ENCODE measurements around the gene ASTN2. TPM values are rescaled to one million over a fixed set of nuclear protein-coding genes. Genes with fewer than 3 reads are reported as not detected.

ASTN2 gene
- total RNA-seq, 5 donors from 2014 or later (not counting 1 experiment from before 2014, with no cell fraction given): 3.7 to 4.8 (median 4.4) TPM

GRCh38 chr9:116416421-116416820 lies 998.4 kb downstream of the ASTN2 start:
- no peak for ATAC-seq (replicated peaks in 1 of 4)
- CTCF ChIA-PET: interaction anchor here in 1 of 2 donors (0.5 to 0.6 kb wide), 2 partner anchors 47 to 522 kb away, joined by 3 read pairs; no protein-coding TSS in a partner anchor
- H3K27ac Mint-ChIP-seq: no peak overlapping the region

GRCh38 chr9:116414374-116414773 lies 1000.5 kb downstream of the ASTN2 start:
- H3K36me3 ChIP-seq (ENCODE audit: control insufficient read depth in 2 of 2, extremely low read depth in 1 of 2, insufficient read depth in 1 of 2, low read length in 1 of 2): no peaks in the 10 kb centered on the region
- DNase-seq: no peak
- H3K36me3 Mint-ChIP-seq: peaks cover 27% of the 10 kb centered on the region

More at GRCh38 chr9:116416421-116416820, 998.4 kb downstream of the ASTN2 start:
- H3K36me3 Mint-ChIP-seq: peaks cover 41% of the 10 kb centered on the region
- Histone ChIP-seq H3K4me3 (ENCODE audit: control insufficient read depth in 1 of 2, extremely low read depth in 1 of 2, low read length in 1 of 2) (no peak overlapping the region), H3K27ac (ENCODE audit: low read length) (no peak overlapping the region), H3K27me3 (replicated peaks in 1 of 2; ENCODE audit: control insufficient read depth in 2 of 2, extremely low read depth in 1 of 2, insufficient read depth in 2 of 2, low read length in 1 of 2) (no peaks in the 10 kb centered on the region), H3K36me3 (ENCODE audit: control insufficient read depth in 2 of 2, extremely low read depth in 1 of 2, insufficient read depth in 1 of 2, low read length in 1 of 2) (no peaks in the 10 kb centered on the region), H3K4me1 (ENCODE audit: control insufficient read depth in 1 of 2, extremely low read depth in 1 of 2, insufficient read depth in 2 of 2, low read length in 2 of 2) (no peaks in the 10 kb centered on the region), H3K9me3 (no peaks in the 10 kb centered on the region)
- WGBS (ENCODE audit: insufficient coverage): no CpG with 5 or more reads among the region's 1 CpG
- H3K27me3 Mint-ChIP-seq: no peaks in the 10 kb centered on the region
- POLR2A ChIA-PET: no interaction called here
- no peak overlapping the region for H3K4me3 Mint-ChIP-seq
- H3K4me1 Mint-ChIP-seq: no peaks in the 10 kb centered on the region
- no peak for DNase-seq
- H3K9me3 Mint-ChIP-seq: no peaks in the 10 kb centered on the region

GRCh38 chr9:116411506-116411905 lies 1003.4 kb downstream of the ASTN2 start:
- no peaks in the 10 kb centered on the region for H3K27me3 ChIP-seq (replicated peaks in 1 of 2; ENCODE audit: control insufficient read depth in 2 of 2, extremely low read depth in 1 of 2, insufficient read depth in 2 of 2, low read length in 1 of 2)
- DNase-seq (no peak), ATAC-seq (replicated peaks in 1 of 4) (no peak)
- no peak overlapping the region for H3K4me3 ChIP-seq (ENCODE audit: control insufficient read depth in 1 of 2, extremely low read depth in 1 of 2, low read length in 1 of 2)
- no peaks in the 10 kb centered on the region for H3K4me1 ChIP-seq (ENCODE audit: control insufficient read depth in 1 of 2, extremely low read depth in 1 of 2, insufficient read depth in 2 of 2, low read length in 2 of 2)
- Mint-ChIP-seq H3K4me3 (no peak overlapping the region), H3K36me3 (peaks cover 23% of the 10 kb centered on the region), H3K27me3 (no peaks in the 10 kb centered on the region), H3K9me3 (no peaks in the 10 kb centered on the region), H3K27ac (no peak overlapping the region), H3K4me1 (no peaks in the 10 kb centered on the region)
- no peaks in the 10 kb centered on the region for H3K9me3 ChIP-seq
- H3K27ac ChIP-seq (ENCODE audit: low read length): no peak overlapping the region
- POLR2A ChIA-PET: no interaction called here
- H3K36me3 ChIP-seq (ENCODE audit: control insufficient read depth in 2 of 2, extremely low read depth in 1 of 2, insufficient read depth in 1 of 2, low read length in 1 of 2): no peaks in the 10 kb centered on the region
- 100% methylated on average over 1 of the region's 1 CpG for WGBS (ENCODE audit: insufficient coverage)
- CTCF ChIA-PET: no interaction called here

More at GRCh38 chr9:116414374-116414773, 1000.5 kb downstream of the ASTN2 start:
- POLR2A ChIA-PET: no interaction called here
- Mint-ChIP-seq H3K9me3 (no peaks in the 10 kb centered on the region), H3K27me3 (no peaks in the 10 kb centered on the region), H3K4me3 (no peak overlapping the region), H3K27ac (no peak overlapping the region), H3K4me1 (no peaks in the 10 kb centered on the region)
- H3K4me3 ChIP-seq (ENCODE audit: control insufficient read depth in 1 of 2, extremely low read depth in 1 of 2, low read length in 1 of 2): no peak overlapping the region
- H3K27me3 ChIP-seq (replicated peaks in 1 of 2; ENCODE audit: control insufficient read depth in 2 of 2, extremely low read depth in 1 of 2, insufficient read depth in 2 of 2, low read length in 1 of 2): no peaks in the 10 kb centered on the region
- no peaks in the 10 kb centered on the region for H3K9me3 ChIP-seq
- H3K27ac ChIP-seq (ENCODE audit: low read length): no peak overlapping the region
- no peaks in the 10 kb centered on the region for H3K4me1 ChIP-seq (ENCODE audit: control insufficient read depth in 1 of 2, extremely low read depth in 1 of 2, insufficient read depth in 2 of 2, low read length in 2 of 2)
- CTCF ChIA-PET: no interaction called here
- ATAC-seq (replicated peaks in 1 of 4): no peak
- 71% methylated on average over 1 of the region's 2 CpGs for WGBS (ENCODE audit: insufficient coverage)

GRCh38 chr9:116409638-116410037 lies 1005.2 kb downstream of the ASTN2 start:
- Mint-ChIP-seq H3K9me3 (no peaks in the 10 kb centered on the region), H3K27ac (no peak overlapping the region), H3K4me3 (no peak overlapping the region), H3K36me3 (peaks cover 15% of the 10 kb centered on the region), H3K4me1 (no peaks in the 10 kb centered on the region), H3K27me3 (no peaks in the 10 kb centered on the region)
- H3K4me3 ChIP-seq (ENCODE audit: control insufficient read depth in 1 of 2, extremely low read depth in 1 of 2, low read length in 1 of 2): no peak overlapping the region
- DNase-seq (no peak), ATAC-seq (replicated peaks in 1 of 4) (no peak)
- no peaks in the 10 kb centered on the region for H3K36me3 ChIP-seq (ENCODE audit: control insufficient read depth in 2 of 2, extremely low read depth in 1 of 2, insufficient read depth in 1 of 2, low read length in 1 of 2)
- ChIA-PET CTCF (no interaction called here), POLR2A (no interaction called here)
- no peaks in the 10 kb centered on the region for H3K4me1 ChIP-seq (ENCODE audit: control insufficient read depth in 1 of 2, extremely low read depth in 1 of 2, insufficient read depth in 2 of 2, low read length in 2 of 2)
- no peaks in the 10 kb centered on the region for H3K27me3 ChIP-seq (replicated peaks in 1 of 2; ENCODE audit: control insufficient read depth in 2 of 2, extremely low read depth in 1 of 2, insufficient read depth in 2 of 2, low read length in 1 of 2)
- 74% methylated on average over 4 of the region's 6 CpGs for WGBS (ENCODE audit: insufficient coverage)
- H3K27ac ChIP-seq (ENCODE audit: low read length): no peak overlapping the region
- no peaks in the 10 kb centered on the region for H3K9me3 ChIP-seq

GRCh38 chr9:116409129-116409528 lies 1005.7 kb downstream of the ASTN2 start:
- DNase-seq (no peak), ATAC-seq (replicated peaks in 1 of 4) (no peak)
- Mint-ChIP-seq H3K4me1 (no peaks in the 10 kb centered on the region), H3K36me3 (peaks cover 15% of the 10 kb centered on the region), H3K9me3 (no peaks in the 10 kb centered on the region), H3K4me3 (no peak overlapping the region), H3K27me3 (no peaks in the 10 kb centered on the region), H3K27ac (no peak overlapping the region)
- WGBS (ENCODE audit: insufficient coverage): 85% methylated on average over 2 of the region's 2 CpGs
- no peak overlapping the region for H3K27ac ChIP-seq (ENCODE audit: low read length)
- H3K36me3 ChIP-seq (ENCODE audit: control insufficient read depth in 2 of 2, extremely low read depth in 1 of 2, insufficient read depth in 1 of 2, low read length in 1 of 2): no peaks in the 10 kb centered on the region
- no peaks in the 10 kb centered on the region for H3K27me3 ChIP-seq (replicated peaks in 1 of 2; ENCODE audit: control insufficient read depth in 2 of 2, extremely low read depth in 1 of 2, insufficient read depth in 2 of 2, low read length in 1 of 2)
- H3K4me1 ChIP-seq (ENCODE audit: control insufficient read depth in 1 of 2, extremely low read depth in 1 of 2, insufficient read depth in 2 of 2, low read length in 2 of 2): no peaks in the 10 kb centered on the region
- no peaks in the 10 kb centered on the region for H3K9me3 ChIP-seq
- POLR2A ChIA-PET: no interaction called here
- CTCF ChIA-PET: no interaction called here
- H3K4me3 ChIP-seq (ENCODE audit: control insufficient read depth in 1 of 2, extremely low read depth in 1 of 2, low read length in 1 of 2): no peak overlapping the region

- H3K9me3 Mint-ChIP-seq: no peaks in the 10 kb centered on the region
- Histone ChIP-seq H3K36me3 (ENCODE audit: control insufficient read depth in 2 of 2, extremely low read depth in 1 of 2, insufficient read depth in 1 of 2, low read length in 1 of 2) (no peaks in the 10 kb centered on the region), H3K27me3 (replicated peaks in 1 of 2; ENCODE audit: control insufficient read depth in 2 of 2, extremely low read depth in 1 of 2, insufficient read depth in 2 of 2, low read length in 1 of 2) (no peaks in the 10 kb centered on the region), H3K4me1 (ENCODE audit: control insufficient read depth in 1 of 2, extremely low read depth in 1 of 2, insufficient read depth in 2 of 2, low read length in 2 of 2) (no peaks in the 10 kb centered on the region), H3K4me3 (ENCODE audit: control insufficient read depth in 1 of 2, extremely low read depth in 1 of 2, low read length in 1 of 2) (no peak overlapping the region), H3K27ac (ENCODE audit: low read length) (no peak overlapping the region), H3K9me3 (no peaks in the 10 kb centered on the region)
- H3K4me1 Mint-ChIP-seq: no peaks in the 10 kb centered on the region
- no peak overlapping the region for H3K4me3 Mint-ChIP-seq
- no peaks in the 10 kb centered on the region for H3K27me3 Mint-ChIP-seq
- CTCF ChIA-PET: no interaction called here
- WGBS (ENCODE audit: insufficient coverage): no CpG with 5 or more reads among the region's 2 CpGs
- no peak for ATAC-seq (replicated peaks in 1 of 4)
- no peak for DNase-seq
- POLR2A ChIA-PET: no interaction called here
- H3K36me3 Mint-ChIP-seq: peaks cover 15% of the 10 kb centered on the region
- H3K27ac Mint-ChIP-seq: no peak overlapping the region
Observed at GRCh38 chr9:116406469-116406868, 1008.4 kb downstream of the ASTN2 start.

GRCh38 chr9:116405321-116405720 lies 1009.5 kb downstream of the ASTN2 start:
- H3K27ac Mint-ChIP-seq: no peak overlapping the region
- no peak for DNase-seq
- Histone ChIP-seq H3K4me1 (ENCODE audit: control insufficient read depth in 1 of 2, extremely low read depth in 1 of 2, insufficient read depth in 2 of 2, low read length in 2 of 2) (no peaks in the 10 kb centered on the region), H3K27me3 (replicated peaks in 1 of 2; ENCODE audit: control insufficient read depth in 2 of 2, extremely low read depth in 1 of 2, insufficient read depth in 2 of 2, low read length in 1 of 2) (no peaks in the 10 kb centered on the region), H3K4me3 (ENCODE audit: control insufficient read depth in 1 of 2, extremely low read depth in 1 of 2, low read length in 1 of 2) (no peak overlapping the region), H3K9me3 (no peaks in the 10 kb centered on the region), H3K36me3 (ENCODE audit: control insufficient read depth in 2 of 2, extremely low read depth in 1 of 2, insufficient read depth in 1 of 2, low read length in 1 of 2) (no peaks in the 10 kb centered on the region), H3K27ac (ENCODE audit: low read length) (no peak overlapping the region)
- H3K4me3 Mint-ChIP-seq: no peak overlapping the region
- H3K27me3 Mint-ChIP-seq: no peaks in the 10 kb centered on the region
- H3K4me1 Mint-ChIP-seq: no peaks in the 10 kb centered on the region
- CTCF ChIA-PET: no interaction called here
- ATAC-seq (replicated peaks in 1 of 4): no peak
- H3K9me3 Mint-ChIP-seq: no peaks in the 10 kb centered on the region
- peaks cover 12% of the 10 kb centered on the region for H3K36me3 Mint-ChIP-seq
- POLR2A ChIA-PET: interaction anchor here in 1 of 2 donors (0.6 kb wide), 1 partner anchor 132 kb away, joined by 5 read pairs; no protein-coding TSS in a partner anchor
- WGBS (ENCODE audit: insufficient coverage): no CpG with 5 or more reads among the region's 1 CpG
